Hepatocyte (in vitro differentiated cells): ENCODE results near the gene LBHD2. TPM values are rescaled to one million over a fixed set of nuclear protein-coding genes. Genes with fewer than 3 reads are reported as not detected.

Source experiments
- DNase-seq: peaks from one replicate; pipeline ENCODE4 v3.0.0-alpha.2; 2016; ENCODE audit warnings: low spot score
- H2AFZ ChIP-seq: fragments of 200-600 bp; sonication (generic); 2 replicates; pipeline ENCODE4 v1.6.0; 2016; ENCODE audit warnings: antibody characterized with exemption, mild to moderate bottlenecking
- H3K27ac ChIP-seq: fragments of 200-600 bp; sonication (generic); 2 replicates; pipeline ENCODE4 v1.5.1; 2016; ENCODE audit warnings: mild to moderate bottlenecking
- H3K27me3 ChIP-seq: fragments of 200-600 bp; sonication (generic); 2 replicates; pipeline ENCODE4 v1.6.1; 2016
- H3K36me3 ChIP-seq: fragments of 200-600 bp; sonication (generic); replicated peaks from 2 replicates; pipeline ENCODE4 v1.5.1; 2016; ENCODE audit warnings: low read depth; ENCODE audit not compliant: insufficient read depth
- H3K4me1 ChIP-seq: fragments of 200-600 bp; sonication (generic); 2 replicates; pipeline ENCODE4 v1.5.1; 2016; ENCODE audit warnings: mild to moderate bottlenecking, moderate library complexity; ENCODE audit not compliant: insufficient read depth
- H3K4me2 ChIP-seq: fragments of 200-600 bp; sonication (generic); 2 replicates; pipeline ENCODE4 v1.6.0; 2016
- H3K4me3 ChIP-seq: fragments of 200-600 bp; sonication (generic); 2 replicates; pipeline ENCODE4 v1.5.1; 2016; ENCODE audit warnings: mild to moderate bottlenecking
- H3K79me2 ChIP-seq: fragments of 200-600 bp; sonication (generic); 2 replicates; pipeline ENCODE4 v1.6.0; 2017; ENCODE audit warnings: mild to moderate bottlenecking
- H3K9me2 ChIP-seq: fragments of 200-600 bp; sonication (generic); replicated peaks from 2 replicates; pipeline ENCODE4 v1.6.0; 2017; ENCODE audit warnings: mild to moderate bottlenecking; ENCODE audit not compliant: insufficient read depth
- H3K9me3 ChIP-seq: fragments of 200-600 bp; sonication (generic); 2 replicates; pipeline ENCODE4 v1.5.1; 2016; ENCODE audit warnings: low read depth, mild to moderate bottlenecking
- H4K20me1 ChIP-seq: fragments of 200-600 bp; sonication (generic); 2 replicates; pipeline ENCODE4 v1.6.0; 2016; ENCODE audit warnings: mild to moderate bottlenecking; ENCODE audit not compliant: insufficient read depth, poor library complexity, severe bottlenecking
- EZH2 ChIP-seq: fragments of 200-600 bp; sonication (generic); IDR thresholded peaks from 2 replicates; pipeline ENCODE4 v1.6.1; 2016; ENCODE audit warnings: antibody characterized with exemption, mild to moderate bottlenecking, borderline replicate concordance
- EZH2phosphoT487 ChIP-seq: fragments of 200-600 bp; sonication (generic); IDR thresholded peaks from one replicate; pipeline ENCODE4 v1.6.1; 2018; ENCODE audit warnings: antibody characterized with exemption, mild to moderate bottlenecking, low read depth, moderate library complexity; ENCODE audit not compliant: unreplicated experiment, severe bottlenecking
- WGBS: methylation state at CpG from one replicate; pipeline ENCODE4 v1.1.6; 2016; ENCODE audit warnings: low lambda C conversion rate; ENCODE audit errors: missing lambda C conversion rate; 5-methylcytosine and 5-hydroxymethylcytosine counted together
- polyA plus RNA-seq: library from polyadenylated mRNA; unstranded; fragments of >200 nt; fragmentation: Nextera tagmentation; extraction: Ambion mirVana; gene quantifications from 2 replicates; pipeline ENCODE4 v1.2.1, GENCODE V29; 2016
- total RNA-seq: library from RNA; depleted of rRNA; stranded (reverse); fragments of >200 nt; gene quantifications from 2 replicates; pipeline ENCODE4 v1.2.3, GENCODE V29; 2014
- TF ChIP-seq, protein P1 (sequence below): fragments of 200-600 bp; sonication (generic); IDR thresholded peaks from 2 replicates; pipeline ENCODE4 v1.5.1; 2016; ENCODE audit warnings: antibody characterized with exemption, mild to moderate bottlenecking; ENCODE audit not compliant: poor library complexity

LBHD2 gene
- total and polyA plus RNA-seq, 2 experiments from 2014 or later, result 0.21 TPM; not detected in 1

- no peak overlapping the region for H3K4me2 ChIP-seq
- H3K27ac ChIP-seq, result peak overlapping the region; percentile 58
- H3K36me3 ChIP-seq, result no peaks in the 10 kb centered on the region
Measured at GRCh38 chr14:103130017-103130764, 46.2 kb downstream of the LBHD2 start.

GRCh38 chr14:103130965-103131364, 47.0 kb downstream of the LBHD2 start:
- Histone ChIP-seq H4K20me1 (no peaks in the 10 kb centered on the region), H3K4me1 (peaks cover 19% of the 10 kb centered on the region), H3K9me3 (no peaks in the 10 kb centered on the region), H3K4me3 (no peak overlapping the region), H3K36me3 (no peaks in the 10 kb centered on the region), H3K4me2 (no peak overlapping the region), H2AFZ (no peak overlapping the region), H3K9me2 (no peaks in the 10 kb centered on the region), H3K27me3 (no peaks in the 10 kb centered on the region), H3K79me2 (no peaks in the 10 kb centered on the region), H3K27ac (peak overlapping the region; percentile 58)
- peak; percentile 71 for DNase-seq
- WGBS, result 63% methylated on average over 8 of the region's 8 CpGs
- TF ChIP-seq EZH2phosphoT487, result no peak
- TF ChIP-seq, protein P1, sequence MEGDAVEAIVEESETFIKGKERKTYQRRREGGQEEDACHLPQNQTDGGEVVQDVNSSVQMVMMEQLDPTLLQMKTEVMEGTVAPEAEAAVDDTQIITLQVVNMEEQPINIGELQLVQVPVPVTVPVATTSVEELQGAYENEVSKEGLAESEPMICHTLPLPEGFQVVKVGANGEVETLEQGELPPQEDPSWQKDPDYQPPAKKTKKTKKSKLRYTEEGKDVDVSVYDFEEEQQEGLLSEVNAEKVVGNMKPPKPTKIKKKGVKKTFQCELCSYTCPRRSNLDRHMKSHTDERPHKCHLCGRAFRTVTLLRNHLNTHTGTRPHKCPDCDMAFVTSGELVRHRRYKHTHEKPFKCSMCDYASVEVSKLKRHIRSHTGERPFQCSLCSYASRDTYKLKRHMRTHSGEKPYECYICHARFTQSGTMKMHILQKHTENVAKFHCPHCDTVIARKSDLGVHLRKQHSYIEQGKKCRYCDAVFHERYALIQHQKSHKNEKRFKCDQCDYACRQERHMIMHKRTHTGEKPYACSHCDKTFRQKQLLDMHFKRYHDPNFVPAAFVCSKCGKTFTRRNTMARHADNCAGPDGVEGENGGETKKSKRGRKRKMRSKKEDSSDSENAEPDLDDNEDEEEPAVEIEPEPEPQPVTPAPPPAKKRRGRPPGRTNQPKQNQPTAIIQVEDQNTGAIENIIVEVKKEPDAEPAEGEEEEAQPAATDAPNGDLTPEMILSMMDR, result no peak
- no peak for TF ChIP-seq EZH2

More at GRCh38 chr14:103130017-103130764, 46.2 kb downstream of the LBHD2 start:
- Histone ChIP-seq H4K20me1 (no peaks in the 10 kb centered on the region), H3K4me3 (no peak overlapping the region), H3K9me3 (no peaks in the 10 kb centered on the region), H2AFZ (no peak overlapping the region), H3K4me1 (peaks cover 19% of the 10 kb centered on the region), H3K27me3 (no peaks in the 10 kb centered on the region), H3K79me2 (no peaks in the 10 kb centered on the region), H3K9me2 (no peaks in the 10 kb centered on the region)
- TF ChIP-seq, protein P1, result no peak
- TF ChIP-seq EZH2, result no peak
- TF ChIP-seq EZH2phosphoT487, result no peak
- no peak for DNase-seq
- WGBS, result 92% methylated on average over 25 of the region's 26 CpGs

GRCh38 chr14:103131580-103131979, 47.6 kb downstream of the LBHD2 start:
- Histone ChIP-seq H3K36me3 (no peaks in the 10 kb centered on the region), H4K20me1 (no peaks in the 10 kb centered on the region), H3K27me3 (no peaks in the 10 kb centered on the region), H3K4me1 (peaks cover 25% of the 10 kb centered on the region), H3K27ac (no peak overlapping the region), H3K4me2 (no peak overlapping the region), H3K4me3 (no peak overlapping the region), H3K79me2 (no peaks in the 10 kb centered on the region), H3K9me2 (no peaks in the 10 kb centered on the region), H3K9me3 (no peaks in the 10 kb centered on the region), H2AFZ (no peak overlapping the region)
- TF ChIP-seq, protein P1, result no peak
- no peak for TF ChIP-seq EZH2
- TF ChIP-seq EZH2phosphoT487, result no peak
- 95% methylated on average over 9 of the region's 9 CpGs for WGBS
- no peak for DNase-seq
